Stimulated activated naive CD4-positive, alpha-beta T cell (primary cell): ENCODE data around the gene FARS2.

Experiments used
- DNase-seq, 6 experiments: peaks; one replicate each; lab custom pipeline; 2025; lab: John Stamatoyannopoulos, UW

FARS2 gene

GRCh38 chr6:5249451-5250122 lies 11.7 kb upstream of the FARS2 start:
- no peak for DNase-seq

GRCh38 chr6:5250451-5250850 lies 10.9 kb upstream of the FARS2 start:
- DNase-seq, result no peak

- no peak for DNase-seq
These were observed 10.4 kb upstream of the FARS2 start for GRCh38 chr6:5250911-5251310.

- DNase-seq, result no peak
These were observed 4.4 kb upstream of the FARS2 start for GRCh38 chr6:5256952-5257351.

- no peak for DNase-seq
These were observed 3.9 kb upstream of the FARS2 start for GRCh38 chr6:5257400-5257799.

GRCh38 chr6:5259428-5259827 lies 1.9 kb upstream of the FARS2 start:
- DNase-seq, result no peak

GRCh38 chr6:5260111-5260620 lies 1.1 kb upstream of the FARS2 start:
- peak; percentile 60 to 96 (median 84) for DNase-seq

- no peak for DNase-seq
These were observed 314 bp downstream of the FARS2 start for GRCh38 chr6:5261545-5262109.

GRCh38 chr6:5266423-5266822 lies 5.1 kb downstream of the FARS2 start:
- DNase-seq, result no peak

- DNase-seq, result no peak
These were observed 8.9 kb downstream of the FARS2 start for GRCh38 chr6:5270093-5270680.

- DNase-seq, result no peak
These were observed 10.6 kb downstream of the FARS2 start for GRCh38 chr6:5271926-5272325.

GRCh38 chr6:5274231-5274630 lies 12.9 kb downstream of the FARS2 start:
- DNase-seq, result no peak

GRCh38 chr6:5275497-5275896 lies 14.2 kb downstream of the FARS2 start:
- no peak for DNase-seq

- no peak for DNase-seq
These were observed 15.3 kb downstream of the FARS2 start for GRCh38 chr6:5276581-5276980.

GRCh38 chr6:5277589-5277988 lies 16.3 kb downstream of the FARS2 start:
- DNase-seq, result no peak

- DNase-seq, result no peak
These were observed 16.7 kb downstream of the FARS2 start for GRCh38 chr6:5278047-5278446.

- no peak for DNase-seq
These were observed 17.3 kb downstream of the FARS2 start for GRCh38 chr6:5278565-5279120.

GRCh38 chr6:5279891-5280338 lies 18.6 kb downstream of the FARS2 start:
- no peak for DNase-seq

GRCh38 chr6:5280920-5281319 lies 19.6 kb downstream of the FARS2 start:
- DNase-seq, result no peak

- DNase-seq, result no peak
These were observed 20.9 kb downstream of the FARS2 start for GRCh38 chr6:5282191-5282623.

- no peak for DNase-seq
These were observed 23.8 kb downstream of the FARS2 start for GRCh38 chr6:5285081-5285480.

GRCh38 chr6:5285526-5285925 lies 24.2 kb downstream of the FARS2 start:
- DNase-seq, result no peak

- DNase-seq, result no peak
These were observed 25.5 kb downstream of the FARS2 start for GRCh38 chr6:5286780-5287179.
